ENCODE data around the gene LAMP1.
"Not testable (repeated sequence)": the region's sequence is repeated elsewhere in the genome, so short reads cannot be mapped to it uniquely, and the experiment has no call there.

GRCh38 chr13:113263016-113263415 lies 34.0 kb upstream of the LAMP1 start:
- not testable (repeated sequence) for TF ChIP-seq EZH2phosphoT487 (IDR thresholded peaks at IDR 0.05; ENCODE audit: borderline replicate concordance, low read length)
- TF ChIP-seq, protein P1, sequence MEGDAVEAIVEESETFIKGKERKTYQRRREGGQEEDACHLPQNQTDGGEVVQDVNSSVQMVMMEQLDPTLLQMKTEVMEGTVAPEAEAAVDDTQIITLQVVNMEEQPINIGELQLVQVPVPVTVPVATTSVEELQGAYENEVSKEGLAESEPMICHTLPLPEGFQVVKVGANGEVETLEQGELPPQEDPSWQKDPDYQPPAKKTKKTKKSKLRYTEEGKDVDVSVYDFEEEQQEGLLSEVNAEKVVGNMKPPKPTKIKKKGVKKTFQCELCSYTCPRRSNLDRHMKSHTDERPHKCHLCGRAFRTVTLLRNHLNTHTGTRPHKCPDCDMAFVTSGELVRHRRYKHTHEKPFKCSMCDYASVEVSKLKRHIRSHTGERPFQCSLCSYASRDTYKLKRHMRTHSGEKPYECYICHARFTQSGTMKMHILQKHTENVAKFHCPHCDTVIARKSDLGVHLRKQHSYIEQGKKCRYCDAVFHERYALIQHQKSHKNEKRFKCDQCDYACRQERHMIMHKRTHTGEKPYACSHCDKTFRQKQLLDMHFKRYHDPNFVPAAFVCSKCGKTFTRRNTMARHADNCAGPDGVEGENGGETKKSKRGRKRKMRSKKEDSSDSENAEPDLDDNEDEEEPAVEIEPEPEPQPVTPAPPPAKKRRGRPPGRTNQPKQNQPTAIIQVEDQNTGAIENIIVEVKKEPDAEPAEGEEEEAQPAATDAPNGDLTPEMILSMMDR (conservative IDR thresholded peaks at IDR 0.05; ENCODE audit: low read depth, low read length), result not testable (repeated sequence)

Data from PC-3 (cell line).